SU-DHL-6 (cell line): ENCODE data around the gene KMT2E.

Experiments used
- H2AFZ ChIP-seq: fragments of 200-600 bp; sonication (generic); 2 replicates; pipeline ENCODE4 v1.6.1; 2014; ENCODE audit warnings: low read depth, mild to moderate bottlenecking, moderate library complexity, mixed read lengths, antibody characterized with exemption, low read length; ENCODE audit not compliant: severe bottlenecking
- H3F3A ChIP-seq: fragments of 200-600 bp; shearing (Covaris generic); 2 replicates; pipeline ENCODE4 v1.6.0; 2016; ENCODE audit warnings: antibody characterized with exemption, mild to moderate bottlenecking; ENCODE audit not compliant: insufficient read depth
- H3K27ac ChIP-seq: fragments of 200-600 bp; sonication (generic); 2 replicates; pipeline ENCODE4 v1.5.1; 2016; ENCODE audit warnings: low read depth, mild to moderate bottlenecking, low read length, moderate library complexity, mixed read lengths
- H3K27me3 ChIP-seq: fragments of 200-600 bp; sonication (generic), shearing (Covaris generic); 2 replicates; pipeline ENCODE4 v1.6.0; 2014; ENCODE audit warnings: mild to moderate bottlenecking, low read length
- H3K36me3 ChIP-seq: fragments of 200-600 bp; sonication (generic); 2 replicates; pipeline ENCODE4 v1.6.1; 2014; ENCODE audit warnings: mild to moderate bottlenecking, low read length, mixed read lengths
- H3K4me2 ChIP-seq: fragments of 300-600, 200-600 bp; shearing (Covaris generic), sonication (generic); 2 replicates; pipeline ENCODE4 v1.6.0; 2014; ENCODE audit warnings: low read length, low read depth, mild to moderate bottlenecking; ENCODE audit not compliant: poor library complexity, severe bottlenecking
- H3K4me3 ChIP-seq: fragments of 200-600 bp; sonication (generic); 2 replicates; pipeline ENCODE4 v1.5.1; 2014; ENCODE audit warnings: antibody characterized with exemption, low read length, mild to moderate bottlenecking, mixed read lengths; ENCODE audit not compliant: insufficient read depth, poor library complexity, severe bottlenecking
- H3K79me2 ChIP-seq: fragments of 200-600 bp; sonication (generic); 2 replicates; pipeline ENCODE4 v1.6.1; 2014; ENCODE audit warnings: mild to moderate bottlenecking, low read length, moderate library complexity; ENCODE audit not compliant: insufficient read depth
- H3K9ac ChIP-seq: fragments of 200-600 bp; sonication (generic); 2 replicates; pipeline ENCODE4 v1.7.0; 2014; ENCODE audit warnings: mild to moderate bottlenecking, low read length
- H3K9me2 ChIP-seq: fragments of 200-600 bp; sonication (generic); replicated peaks from 2 replicates; pipeline ENCODE4 v1.6.1; 2014; ENCODE audit warnings: low read length; ENCODE audit not compliant: insufficient read depth
- H3K9me3 ChIP-seq: fragments of 200-600 bp; sonication (generic); 2 replicates; pipeline ENCODE4 v1.6.1; 2014; ENCODE audit warnings: low read length, mixed read lengths; ENCODE audit not compliant: insufficient read depth
- H4K20me1 ChIP-seq: fragments of 200-600 bp; sonication (generic); 2 replicates; pipeline ENCODE4 v1.6.1; 2014; ENCODE audit warnings: low read depth, mild to moderate bottlenecking, antibody characterized with exemption, low read length, moderate library complexity, mixed read lengths
- CTCF ChIP-seq: fragments of 200-600 bp; sonication (generic); IDR thresholded peaks from one replicate; pipeline ENCODE4 v1.5.1; 2017; ENCODE audit warnings: antibody characterized with exemption, mild to moderate bottlenecking, low read length, moderate library complexity; ENCODE audit not compliant: insufficient read depth, poor library complexity, severe bottlenecking
- EZH2phosphoT487 ChIP-seq: fragments of 200-600 bp; sonication (generic), shearing (Covaris generic); conservative IDR thresholded peaks from 2 replicates; pipeline ENCODE4 v1.6.1; 2018; ENCODE audit warnings: mild to moderate bottlenecking, antibody characterized with exemption, low read length, moderate library complexity, mixed read lengths

KMT2E gene

GRCh38 chr7:105006367-105007136 lies 7.5 kb upstream of the KMT2E start:
- Histone ChIP-seq H3K36me3 (peaks cover 16% of the 10 kb centered on the region; the same call in 1 of the 2 replicates), H3K9me2 (no peaks in the 10 kb centered on the region), H3K27ac (no peak overlapping the region), H3K9me3 (no peaks in the 10 kb centered on the region), H3K79me2 (no peaks in the 10 kb centered on the region; the same call in 1 of the 2 replicates), H4K20me1 (peaks cover 38% of the 10 kb centered on the region), H2AFZ (no peak overlapping the region), H3K27me3 (no peaks in the 10 kb centered on the region), H3K4me3 (no peak overlapping the region), H3K4me2 (peak overlapping the region; percentile 71), H3F3A (peaks cover 20% of the 10 kb centered on the region), H3K9ac (no peak overlapping the region)
- no peak for TF ChIP-seq CTCF
- TF ChIP-seq EZH2phosphoT487: no peak

GRCh38 chr7:105007298-105007697 lies 6.7 kb upstream of the KMT2E start:
- H3K9ac ChIP-seq: no peak overlapping the region
- peaks cover 31% of the 10 kb centered on the region for H4K20me1 ChIP-seq
- H3K27ac ChIP-seq: no peak overlapping the region
- H3K36me3 ChIP-seq: peaks cover 12% of the 10 kb centered on the region
- H3K27me3 ChIP-seq: no peaks in the 10 kb centered on the region
- no peak overlapping the region for H2AFZ ChIP-seq
- no peaks in the 10 kb centered on the region for H3K9me2 ChIP-seq
- no peak for TF ChIP-seq CTCF
- TF ChIP-seq EZH2phosphoT487: no peak
- H3K79me2 ChIP-seq: no peaks in the 10 kb centered on the region; the same call in 1 of the 2 replicates
- peaks cover 23% of the 10 kb centered on the region for H3F3A ChIP-seq
- peak overlapping the region; percentile 71 for H3K4me2 ChIP-seq
- H3K9me3 ChIP-seq: no peaks in the 10 kb centered on the region
- H3K4me3 ChIP-seq: no peak overlapping the region

GRCh38 chr7:105009667-105010503 lies 4.1 kb upstream of the KMT2E start:
- no peaks in the 10 kb centered on the region for H3K9me3 ChIP-seq
- peak overlapping the region; percentile 97 for H3K9ac ChIP-seq
- H3K27me3 ChIP-seq: no peaks in the 10 kb centered on the region
- TF ChIP-seq CTCF: no peak
- TF ChIP-seq EZH2phosphoT487: no peak
- peak overlapping the region; percentile 96 for H3K27ac ChIP-seq
- H2AFZ ChIP-seq: no peak overlapping the region
- peaks cover 28% of the 10 kb centered on the region for H3F3A ChIP-seq
- peaks cover 11% of the 10 kb centered on the region; the same call in 1 of the 2 replicates for H4K20me1 ChIP-seq
- peak overlapping the region; percentile 71 for H3K4me2 ChIP-seq
- H3K79me2 ChIP-seq: peaks cover 9% of the 10 kb centered on the region
- peak overlapping the region; percentile 91 for H3K4me3 ChIP-seq
- H3K9me2 ChIP-seq: no peaks in the 10 kb centered on the region
- H3K36me3 ChIP-seq: peaks cover 4% of the 10 kb centered on the region
